ENCODE results near the gene MTMR6.

MTMR6 gene

GRCh38 chr13:25214491-25215252, 72.6 kb downstream of the MTMR6 start:
- no peak for DNase-seq

GRCh38 chr13:25213715-25214114, 73.6 kb downstream of the MTMR6 start:
- no peak for DNase-seq

- DNase-seq = no peak
These were observed 76.3 kb downstream of the MTMR6 start for GRCh38 chr13:25210842-25211569.

GRCh38 chr13:25207291-25207810, 79.9 kb downstream of the MTMR6 start:
- no peak for DNase-seq

- DNase-seq = no peak
These were observed 82.4 kb downstream of the MTMR6 start for GRCh38 chr13:25204863-25205262.

GRCh38 chr13:25203127-25203740, 84.1 kb downstream of the MTMR6 start:
- no peak for DNase-seq

- DNase-seq = peak; percentile 34
These were observed 86.5 kb downstream of the MTMR6 start for GRCh38 chr13:25200783-25201182.

- DNase-seq = no peak
These were observed 88.6 kb downstream of the MTMR6 start for GRCh38 chr13:25198647-25199046.

- no peak for DNase-seq
These were observed 90.3 kb downstream of the MTMR6 start for GRCh38 chr13:25196971-25197370.

Measured in OCI-M1 (cell line).